NCI-H2081 (cell line): ENCODE measurements around the gene DUSP5.

Experiments used
- DNase-seq, 2 experiments: peaks; one replicate each; lab custom pipeline; 2025; lab: John Stamatoyannopoulos, UW

DUSP5 gene

GRCh38 chr10:110546499-110547110, 48.9 kb downstream of the DUSP5 start:
- no peak for DNase-seq

GRCh38 chr10:110547139-110547761, 49.5 kb downstream of the DUSP5 start:
- DNase-seq: peak; percentile 39 to 48

- DNase-seq: no peak
Measured at GRCh38 chr10:110548002-110548401, 50.3 kb downstream of the DUSP5 start.

- no peak for DNase-seq
Measured at GRCh38 chr10:110549211-110549610, 51.5 kb downstream of the DUSP5 start.

GRCh38 chr10:110553905-110554304, 56.2 kb downstream of the DUSP5 start:
- DNase-seq: no peak

- no peak for DNase-seq
Measured at GRCh38 chr10:110556296-110556695, 58.6 kb downstream of the DUSP5 start.

GRCh38 chr10:110556969-110557601, 59.4 kb downstream of the DUSP5 start:
- no peak for DNase-seq

GRCh38 chr10:110558041-110558440, 60.3 kb downstream of the DUSP5 start:
- no peak for DNase-seq

GRCh38 chr10:110560012-110560411, 62.3 kb downstream of the DUSP5 start:
- no peak for DNase-seq
